IPS-NIHi11 (cell line): ENCODE measurements around the gene HMMR.
"Not testable (repeated sequence)": the region's sequence is repeated elsewhere in the genome, so short reads cannot be mapped to it uniquely, and the experiment has no call there.

ENCODE experiments used
- DNase-seq: peaks from one replicate; pipeline ENCODE4 v3.0.0; 2012; ENCODE audit warnings: mixed read lengths, low spot score

HMMR gene, protein sequence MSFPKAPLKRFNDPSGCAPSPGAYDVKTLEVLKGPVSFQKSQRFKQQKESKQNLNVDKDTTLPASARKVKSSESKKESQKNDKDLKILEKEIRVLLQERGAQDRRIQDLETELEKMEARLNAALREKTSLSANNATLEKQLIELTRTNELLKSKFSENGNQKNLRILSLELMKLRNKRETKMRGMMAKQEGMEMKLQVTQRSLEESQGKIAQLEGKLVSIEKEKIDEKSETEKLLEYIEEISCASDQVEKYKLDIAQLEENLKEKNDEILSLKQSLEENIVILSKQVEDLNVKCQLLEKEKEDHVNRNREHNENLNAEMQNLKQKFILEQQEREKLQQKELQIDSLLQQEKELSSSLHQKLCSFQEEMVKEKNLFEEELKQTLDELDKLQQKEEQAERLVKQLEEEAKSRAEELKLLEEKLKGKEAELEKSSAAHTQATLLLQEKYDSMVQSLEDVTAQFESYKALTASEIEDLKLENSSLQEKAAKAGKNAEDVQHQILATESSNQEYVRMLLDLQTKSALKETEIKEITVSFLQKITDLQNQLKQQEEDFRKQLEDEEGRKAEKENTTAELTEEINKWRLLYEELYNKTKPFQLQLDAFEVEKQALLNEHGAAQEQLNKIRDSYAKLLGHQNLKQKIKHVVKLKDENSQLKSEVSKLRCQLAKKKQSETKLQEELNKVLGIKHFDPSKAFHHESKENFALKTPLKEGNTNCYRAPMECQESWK

DNA sequence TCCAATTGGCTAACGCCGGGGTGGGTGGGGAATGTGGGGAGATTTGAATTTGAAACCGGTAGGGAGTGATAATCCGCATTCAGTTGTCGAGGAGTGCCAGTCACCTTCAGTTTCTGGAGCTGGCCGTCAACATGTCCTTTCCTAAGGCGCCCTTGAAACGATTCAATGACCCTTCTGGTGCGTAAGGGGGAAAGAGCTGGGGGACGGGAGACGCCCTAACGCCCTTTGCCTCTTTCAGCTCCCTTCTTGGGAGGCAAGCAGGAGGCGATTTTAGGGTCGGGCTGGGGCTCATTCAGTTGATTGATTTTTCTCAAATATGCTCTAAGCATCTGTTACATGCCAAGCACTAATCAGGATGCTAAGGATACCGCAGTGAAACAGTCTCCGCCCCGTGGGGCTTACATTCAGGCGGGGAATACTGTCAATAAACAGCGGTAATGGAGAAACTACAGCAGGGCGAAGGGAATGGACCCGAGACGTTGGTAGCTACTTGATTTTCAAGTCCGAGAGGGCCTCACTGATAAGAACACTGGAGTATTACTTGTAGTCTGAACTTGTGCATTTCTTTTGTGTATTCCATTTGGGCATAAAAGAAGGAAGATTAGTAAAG is at the start of gene HMMR:
HMMR (plus strand) TSS at position 71 of the 610 bp plus-strand sequence; CDS start at position 132, 61 bp downstream.
- no peak for DNase-seq

- peak; percentile 29 for DNase-seq
Measured at GRCh38 chr5:163415673-163416072, 44.8 kb upstream of the HMMR start.

- no peak for DNase-seq
Measured at GRCh38 chr5:163424836-163425235, 35.6 kb upstream of the HMMR start.

DNA sequence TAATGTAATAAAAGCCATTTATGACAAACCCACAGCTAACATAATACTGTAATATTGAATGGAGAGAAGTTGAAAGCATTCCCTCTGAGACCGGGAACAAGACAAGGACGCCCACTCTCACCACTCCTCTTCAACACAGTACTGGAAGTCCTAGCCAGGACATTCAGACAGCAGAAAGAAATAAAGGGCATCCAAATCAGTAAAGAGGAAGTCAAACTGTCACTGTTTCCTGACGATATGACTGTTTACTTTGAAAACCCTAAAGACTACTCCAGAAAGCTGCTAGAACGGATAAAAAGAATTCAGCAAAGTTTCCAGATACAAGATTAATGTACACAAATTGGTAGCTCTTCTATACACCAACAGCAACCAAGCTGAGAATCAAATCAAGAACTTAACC is 34.3 kb upstream of the HMMR start:
- DNase-seq, result not testable (repeated sequence)

GRCh38 chr5:163432544-163432943 is 27.9 kb upstream of the HMMR start:
- DNase-seq, result no peak

DNA sequence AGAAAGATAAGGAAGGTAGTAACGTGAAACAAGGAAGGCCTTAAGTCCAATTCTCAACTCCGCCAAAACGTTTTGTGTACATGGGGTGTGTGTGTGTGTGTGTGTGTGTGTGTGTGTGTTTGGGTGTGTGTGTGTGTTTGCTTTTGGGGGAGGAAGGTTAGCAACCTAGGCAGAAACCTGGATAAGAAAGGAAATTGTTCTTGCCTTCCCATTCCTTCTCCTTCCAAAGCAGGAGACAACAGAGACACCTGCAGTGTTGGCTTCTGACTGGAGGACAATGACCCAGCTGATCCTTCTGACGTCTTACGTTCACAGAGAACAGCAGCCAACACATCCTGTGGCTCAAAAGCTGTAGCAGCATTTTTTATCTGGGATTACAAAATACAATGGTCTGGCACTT is 27.2 kb upstream of the HMMR start:
- no peak for DNase-seq

- DNase-seq, result no peak
Measured at GRCh38 chr5:163434401-163434866, 26.0 kb upstream of the HMMR start.

- DNase-seq, result no peak
Measured at GRCh38 chr5:163436515-163436914, 23.9 kb upstream of the HMMR start.

DNA sequence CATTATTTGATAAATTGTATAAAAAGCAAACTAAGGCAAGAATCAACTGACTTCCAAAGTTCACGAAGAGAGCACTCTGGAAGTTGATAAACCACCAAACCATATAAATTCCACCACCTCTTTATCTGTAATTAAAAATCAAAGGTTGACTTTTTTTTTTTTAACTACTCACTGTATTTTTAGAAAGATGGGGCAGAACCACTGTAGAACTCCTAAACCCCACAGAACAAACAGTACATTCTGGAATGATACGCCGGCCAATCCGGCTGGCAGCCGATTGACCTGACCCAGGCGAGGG is 23.5 kb upstream of the HMMR start:
- DNase-seq, result no peak

GRCh38 chr5:163437309-163438182 is 22.9 kb upstream of the HMMR start, which contains the start of gene CCNG1:
TSS of gene CCNG1 (plus strand) at chr5:163437595. CDS start at chr5:163439257, 1,662 bp downstream.
- peak; percentile 97 for DNase-seq

GRCh38 chr5:163439092-163439425 is 21.4 kb upstream of the HMMR start:
- DNase-seq, result no peak

DNA sequence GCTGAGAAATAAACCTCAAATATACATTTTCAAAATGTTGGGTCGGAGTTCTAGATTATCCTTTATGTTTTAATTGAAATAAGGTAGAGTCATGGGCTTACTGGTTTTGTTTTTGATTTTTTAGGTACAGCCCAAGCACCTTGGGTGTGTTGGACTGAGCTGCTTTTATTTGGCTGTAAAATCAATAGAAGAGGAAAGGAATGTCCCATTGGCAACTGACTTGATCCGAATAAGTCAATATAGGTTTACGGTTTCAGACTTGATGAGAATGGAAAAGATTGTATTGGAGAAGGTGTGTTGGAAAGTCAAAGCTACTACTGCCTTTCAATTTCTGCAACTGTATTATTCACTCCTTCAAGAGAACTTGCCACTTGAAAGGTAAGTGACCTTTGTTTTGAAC is 19.5 kb upstream of the HMMR start:
- no peak for DNase-seq

DNA sequence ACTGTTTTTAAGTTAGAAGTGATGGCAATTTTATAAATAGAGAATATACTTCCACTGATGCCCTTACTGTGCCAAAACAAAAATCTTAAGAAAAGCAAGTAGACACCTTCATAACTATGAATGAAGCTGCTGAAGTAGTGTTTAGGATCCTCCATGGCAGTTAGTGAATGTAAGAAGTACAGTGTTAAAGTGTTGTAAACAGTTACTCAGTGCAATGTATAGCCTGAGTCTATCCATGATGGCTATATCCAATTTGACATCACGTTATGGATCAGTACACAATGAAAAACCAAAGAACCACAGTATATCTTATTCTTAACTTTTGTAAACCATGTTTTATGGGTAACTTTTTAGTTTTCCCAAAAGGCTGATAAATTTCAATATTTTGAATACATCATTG is 15.9 kb upstream of the HMMR start:
- DNase-seq, result no peak

GRCh38 chr5:163445345-163445744 is 15.1 kb upstream of the HMMR start:
- DNase-seq, result no peak

GRCh38 chr5:163447191-163447590 is 13.2 kb upstream of the HMMR start:
- no peak for DNase-seq

DNA sequence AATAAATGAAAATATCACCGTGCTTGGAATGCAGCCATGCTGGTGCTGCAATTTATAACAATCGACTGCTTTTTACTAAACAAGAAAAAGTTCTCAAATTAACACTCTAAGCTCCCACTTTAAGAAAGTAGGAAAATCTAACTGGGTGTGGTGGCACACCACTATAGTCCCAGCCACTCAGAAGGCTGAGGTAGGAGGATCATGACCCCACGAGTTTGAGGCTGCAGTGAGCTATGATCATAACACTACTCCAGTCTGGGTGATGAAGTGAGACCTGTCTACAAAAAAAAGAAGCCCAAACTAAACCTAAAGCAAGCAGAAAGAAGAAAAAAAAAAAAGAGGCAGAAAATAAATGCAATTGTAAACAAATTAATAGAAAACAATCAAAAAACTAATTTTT is 12.6 kb upstream of the HMMR start:
- no peak for DNase-seq

DNA sequence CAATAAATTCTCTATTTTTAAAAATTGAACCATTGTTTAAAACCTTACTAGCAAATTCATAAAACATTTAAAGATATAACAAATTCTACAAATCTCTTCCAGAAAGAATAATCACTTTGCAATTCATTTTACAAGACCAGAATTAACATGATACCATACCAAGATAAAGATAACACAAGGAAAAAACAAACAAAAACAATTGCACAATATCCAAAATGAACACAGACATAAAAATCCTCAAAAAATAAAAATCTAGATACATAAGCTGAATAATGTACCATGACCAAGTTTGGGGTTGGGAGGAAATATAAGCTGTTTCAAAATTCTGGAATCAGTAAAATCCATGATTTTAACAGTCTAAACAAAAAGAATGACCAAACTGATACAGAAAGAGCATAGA is 11.9 kb upstream of the HMMR start:
- DNase-seq, result no peak

- DNase-seq, result no peak
Measured at GRCh38 chr5:163451489-163451888, 8.9 kb upstream of the HMMR start.

- DNase-seq, result no peak
Measured at GRCh38 chr5:163453705-163454104, 6.7 kb upstream of the HMMR start.

- DNase-seq, result not testable (repeated sequence)
Measured at GRCh38 chr5:163455406-163455805, 5.0 kb upstream of the HMMR start.

- DNase-seq, result no peak
Measured at GRCh38 chr5:163456029-163456589, 4.3 kb upstream of the HMMR start.

DNA sequence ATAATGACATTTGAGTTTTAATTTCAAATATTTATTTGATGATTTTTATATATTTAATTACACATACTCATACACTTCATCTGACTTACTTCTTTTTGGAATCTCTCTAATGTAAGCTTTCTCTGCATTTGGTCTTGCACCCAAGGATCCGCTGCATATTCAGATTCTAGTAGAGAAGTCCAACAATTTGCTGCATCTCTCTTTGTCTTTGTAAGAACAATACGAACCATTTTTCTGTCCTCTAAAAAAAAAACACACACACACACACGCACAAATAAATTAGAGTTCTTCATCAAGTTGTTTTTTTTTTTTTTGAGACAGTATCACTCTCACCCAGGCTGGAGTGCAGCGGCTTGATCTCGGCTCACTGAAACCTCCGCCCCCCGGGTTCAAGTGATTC is 3.6 kb upstream of the HMMR start:
- no peak for DNase-seq
